HG03354 (cell line): ENCODE results near the gene SIRPB2.
"Not testable (repeated sequence)": the region's sequence is repeated elsewhere in the genome, so short reads cannot be mapped to it uniquely, and the experiment has no call there.

Source experiments
- ATAC-seq: cut with Tn5 transposase; IDR thresholded peaks from one replicate; pipeline ENCODE4 v1.9.1; 2021; ENCODE audit warnings: mild to moderate bottlenecking; ENCODE audit not compliant: unreplicated experiment, poor library complexity, severe bottlenecking

The SIRPB2 gene

GRCh38 chr20:1503564-1504227, 12.5 kb upstream of the SIRPB2 start:
- peak; percentile 98 for ATAC-seq

GRCh38 chr20:1500496-1500895, 9.3 kb upstream of the SIRPB2 start:
- ATAC-seq = no peak

GRCh38 chr20:1499528-1500420, 8.6 kb upstream of the SIRPB2 start:
- ATAC-seq = no peak

GRCh38 chr20:1497371-1497770, 6.2 kb upstream of the SIRPB2 start:
- ATAC-seq = not testable (repeated sequence)

- ATAC-seq = no peak
Measured at GRCh38 chr20:1496930-1497329, 5.7 kb upstream of the SIRPB2 start.

- ATAC-seq = no peak
Measured at GRCh38 chr20:1494436-1494835, 3.2 kb upstream of the SIRPB2 start.

- ATAC-seq = no peak
Measured at GRCh38 chr20:1493536-1493935, 2.3 kb upstream of the SIRPB2 start.

GRCh38 chr20:1491860-1492642, 831 bp upstream of the SIRPB2 start:
- ATAC-seq = no peak

- ATAC-seq = no peak
Measured at GRCh38 chr20:1490643-1491195, 501 bp downstream of the SIRPB2 start.

GRCh38 chr20:1489764-1490436, 1.3 kb downstream of the SIRPB2 start:
- no peak for ATAC-seq

- no peak for ATAC-seq
Measured at GRCh38 chr20:1489325-1489724, 1.9 kb downstream of the SIRPB2 start.

- no peak for ATAC-seq
Measured at GRCh38 chr20:1486566-1486965, 4.7 kb downstream of the SIRPB2 start.

GRCh38 chr20:1484438-1485116, 6.6 kb downstream of the SIRPB2 start:
- ATAC-seq = no peak

- ATAC-seq = no peak
Measured at GRCh38 chr20:1479831-1480595, 11.2 kb downstream of the SIRPB2 start.

GRCh38 chr20:1478566-1478965, 12.7 kb downstream of the SIRPB2 start:
- no peak for ATAC-seq

- no peak for ATAC-seq
Measured at GRCh38 chr20:1477896-1478490, 13.2 kb downstream of the SIRPB2 start.

GRCh38 chr20:1474817-1475603, 16.2 kb downstream of the SIRPB2 start:
- ATAC-seq = no peak
